H9 (cell line): Measurements from ENCODE around the gene TEX52. TPM values are rescaled to one million over a fixed set of nuclear protein-coding genes. Genes with fewer than 3 reads are reported as not detected.

Source experiments
- DNase-seq: peaks from one replicate; pipeline ENCODE4 v3.0.0-alpha.2; 2017
- H2AFZ ChIP-seq: one replicate; pipeline ENCODE4 v1.6.1; 2013; ENCODE audit warnings: mild to moderate bottlenecking, low read length, control low read depth, moderate library complexity
- H2AK5ac ChIP-seq: 2 replicates; pipeline ENCODE4 v1.6.1; 2013; ENCODE audit warnings: low read length, control low read depth, mixed read lengths; ENCODE audit not compliant: insufficient read length
- H2BK120ac ChIP-seq: one replicate; pipeline ENCODE4 v1.6.1; 2013; ENCODE audit warnings: low read depth, mild to moderate bottlenecking, low read length, control low read depth, inconsistent platforms; ENCODE audit not compliant: poor library complexity, severe bottlenecking
- H2BK12ac ChIP-seq: 2 replicates; pipeline ENCODE4 v1.6.1; 2013; ENCODE audit warnings: low read length, control low read depth, mixed read lengths, low read depth; ENCODE audit not compliant: insufficient read length
- H2BK15ac ChIP-seq: 2 replicates; pipeline ENCODE4 v1.6.1; 2013; ENCODE audit warnings: low read depth, low read length, control low read depth
- H2BK20ac ChIP-seq: one replicate; pipeline ENCODE4 v1.6.1; 2013; ENCODE audit warnings: low read depth, mild to moderate bottlenecking, low read length, control low read depth, inconsistent platforms; ENCODE audit not compliant: poor library complexity, severe bottlenecking
- H2BK5ac ChIP-seq: 2 replicates; pipeline ENCODE4 v1.6.1; 2013; ENCODE audit warnings: low read length, control low read depth, mixed read lengths; ENCODE audit not compliant: insufficient read length
- H3K14ac ChIP-seq: 2 replicates; pipeline ENCODE4 v1.6.1; 2013; ENCODE audit warnings: low read length, control low read depth; ENCODE audit not compliant: insufficient read depth
- H3K18ac ChIP-seq: 2 replicates; pipeline ENCODE4 v1.6.1; 2013; ENCODE audit warnings: low read depth, mild to moderate bottlenecking, mixed read lengths, low read length, control low read depth; ENCODE audit not compliant: insufficient read length
- H3K23ac ChIP-seq: 2 replicates; pipeline ENCODE4 v1.6.1; 2013; ENCODE audit warnings: low read length, control low read depth, mixed read lengths, low read depth; ENCODE audit not compliant: insufficient read length
- H3K23me2 ChIP-seq: 2 replicates; pipeline ENCODE4 v1.6.1; 2013; ENCODE audit warnings: low read depth, mild to moderate bottlenecking, mixed read lengths, low read length, control low read depth; ENCODE audit not compliant: insufficient read length, poor library complexity, severe bottlenecking
- H3K27ac ChIP-seq: 2 replicates; pipeline ENCODE4 v1.5.1; 2013; ENCODE audit warnings: low read length, control low read depth, mixed read lengths, low read depth; ENCODE audit not compliant: insufficient read length
- H3K27me3 ChIP-seq: 2 replicates; pipeline ENCODE4 v1.6.1; 2013; ENCODE audit warnings: low read length, control low read depth, inconsistent platforms; ENCODE audit not compliant: insufficient read depth
- H3K4ac ChIP-seq: 2 replicates; pipeline ENCODE4 v1.6.1; 2013; ENCODE audit warnings: low read depth, mild to moderate bottlenecking, control low read depth, inconsistent platforms, low read length, moderate library complexity
- H3K4me1 ChIP-seq: 2 replicates; pipeline ENCODE4 v1.6.1; 2013; ENCODE audit warnings: low read length, control low read depth, inconsistent platforms; ENCODE audit not compliant: insufficient read depth
- H3K4me2 ChIP-seq: 2 replicates; pipeline ENCODE4 v1.6.1; 2013; ENCODE audit warnings: low read length, control low read depth, mixed read lengths; ENCODE audit not compliant: insufficient read length, insufficient read depth
- H3K56ac ChIP-seq: 2 replicates; pipeline ENCODE4 v1.6.1; 2013; ENCODE audit warnings: low read depth, mild to moderate bottlenecking, mixed read lengths, low read length, control low read depth; ENCODE audit not compliant: insufficient read length
- H3K79me1 ChIP-seq: 2 replicates; pipeline ENCODE4 v1.6.1; 2013; ENCODE audit warnings: low read depth, mild to moderate bottlenecking, moderate library complexity, low read length, control low read depth, inconsistent platforms; ENCODE audit not compliant: insufficient read depth, poor library complexity, severe bottlenecking
- H3K79me2 ChIP-seq: 2 replicates; pipeline ENCODE4 v1.6.1; 2013; ENCODE audit warnings: low read length, control low read depth, inconsistent platforms; ENCODE audit not compliant: insufficient read depth
- H3K9ac ChIP-seq: 2 replicates; pipeline ENCODE4 v1.6.1; 2013; ENCODE audit warnings: low read length, control low read depth, mixed read lengths; ENCODE audit not compliant: insufficient read length; ENCODE audit errors: extremely low read depth
- H3K9me3 ChIP-seq: one replicate; pipeline ENCODE4 v1.6.1; 2013; ENCODE audit warnings: low read depth, low read length, inconsistent platforms; ENCODE audit not compliant: control insufficient read depth
- H3T11ph ChIP-seq: one replicate; pipeline ENCODE4 v1.6.1; 2013; ENCODE audit warnings: mild to moderate bottlenecking, low read length, control low read depth, inconsistent platforms
- H4K20me1 ChIP-seq: one replicate; pipeline ENCODE4 v1.6.1; 2013; ENCODE audit not compliant: control insufficient read depth, insufficient read length, insufficient read depth
- H4K5ac ChIP-seq: 2 replicates; pipeline ENCODE4 v1.6.1; 2013; ENCODE audit warnings: low read depth, mild to moderate bottlenecking, mixed read lengths, low read length, control low read depth; ENCODE audit not compliant: insufficient read length
- H4K8ac ChIP-seq: replicated peaks from 2 replicates; pipeline ENCODE4 v1.6.1; 2013; ENCODE audit warnings: low read length, control low read depth, mixed read lengths, low read depth; ENCODE audit not compliant: insufficient read length
- H4K91ac ChIP-seq: 2 replicates; pipeline ENCODE4 v1.6.1; 2013; ENCODE audit warnings: low read depth, mild to moderate bottlenecking, moderate library complexity, mixed read lengths, low read length, control low read depth; ENCODE audit not compliant: insufficient read length
- H3K27ac Mint-ChIP-seq, 3 experiments: 2 replicates in 2 of 3; 3 replicates in 1 of 3; pipeline ENCODE4 v1.8.0; 2020 to 2021; ENCODE audit warnings: mixed read lengths in 3 of 3, mild to moderate bottlenecking in 1 of 3, moderate library complexity in 1 of 3
- H3K27me3 Mint-ChIP-seq: 2 replicates; pipeline ENCODE4 v1.8.0; 2021; ENCODE audit warnings: low read depth, mild to moderate bottlenecking, moderate library complexity, mixed read lengths
- H3K36me3 Mint-ChIP-seq, 3 experiments: 2 replicates in 2 of 3; 3 replicates in 1 of 3; pipeline ENCODE4 v1.8.0; 2020 to 2021; ENCODE audit warnings: low read depth in 3 of 3, mixed read lengths in 3 of 3; ENCODE audit not compliant: insufficient read depth in 1 of 3
- H3K4me1 Mint-ChIP-seq, 2 experiments: 2 replicates each; pipeline ENCODE4 v1.8.0; 2020; ENCODE audit warnings: mixed read lengths in 2 of 2
- H3K4me3 Mint-ChIP-seq, 2 experiments: 2 replicates in 1 of 2; 3 replicates in 1 of 2; pipeline ENCODE4 v1.8.0; 2020 to 2021; ENCODE audit warnings: mild to moderate bottlenecking in 2 of 2, mixed read lengths in 2 of 2, moderate library complexity in 1 of 2
- H3K9me3 Mint-ChIP-seq, 2 experiments: 2 replicates in 1 of 2; 3 replicates in 1 of 2; pipeline ENCODE4 v1.8.0; 2020; ENCODE audit warnings: mild to moderate bottlenecking in 2 of 2, mixed read lengths in 2 of 2, moderate library complexity in 1 of 2
- WGBS: extraction: QIAGEN DNeasy Blood & Tissue Kit; methylation state at CpG from one replicate; pipeline ENCODE4 v1.1.7; 2013; ENCODE audit warnings: missing lambda C conversion rate, low lambda C conversion rate, mixed read lengths; ENCODE audit not compliant: insufficient read length; ENCODE audit errors: extremely low coverage; 5-methylcytosine and 5-hydroxymethylcytosine counted together
- total RNA-seq: library from RNA; stranded (reverse); gene quantifications from 2 replicates; pipeline ENCODE4 v1.2.1, GENCODE V29; 2021
- TF ChIP-seq, protein P1 (sequence below): fragments of 200-600 bp; sonication (generic); conservative IDR thresholded peaks from 3 replicates; pipeline ENCODE4 v1.8.0; 2021; ENCODE audit warnings: antibody characterized with exemption, mild to moderate bottlenecking

The TEX52 gene
- total RNA-seq, 1 experiment from 2014 or later: 0.20 TPM

DNA sequence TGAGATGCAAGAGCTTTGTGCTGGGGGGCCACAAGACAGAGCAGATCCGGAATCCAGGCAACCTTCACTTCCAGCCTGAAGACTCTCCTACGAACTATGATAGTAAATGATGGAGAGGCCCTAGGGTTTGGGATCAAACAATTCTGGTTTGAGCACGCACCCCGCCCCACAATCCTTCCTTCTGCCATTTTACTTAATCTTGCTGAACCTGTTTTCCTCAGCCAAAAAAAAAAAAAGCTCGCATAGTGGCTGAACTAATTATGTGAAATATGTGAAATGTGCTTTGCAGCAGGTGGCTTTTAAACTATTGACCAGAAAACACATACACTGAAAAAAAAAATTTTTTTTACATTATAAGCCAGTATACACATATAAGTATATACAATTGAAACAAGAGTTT lies 45.0 kb downstream of the TEX52 start:
- no peak overlapping the region for H3K4me2 ChIP-seq
- H2AFZ ChIP-seq: no peak overlapping the region
- no peak overlapping the region for H4K91ac ChIP-seq
- H2BK5ac ChIP-seq: no peak overlapping the region
- H3K14ac ChIP-seq: no peak overlapping the region
- Mint-ChIP-seq H3K36me3 (peaks cover 4 to 23% (median 5%) of the 10 kb centered on the region in 3 experiments; a peak in 6 of 7 replicates), H3K9me3 (no peaks in the 10 kb centered on the region; a peak in 1 of 5 replicates), H3K27me3 (no peaks in the 10 kb centered on the region; the same call in 1 of the 2 replicates), H3K4me1 (peaks cover 13 to 14% of the 10 kb centered on the region in 2 experiments), H3K4me3 (0 out of 5 replicates have a peak overlapping the region, but pooled peaks of 1 of the 2 experiments have one; percentile 16), H3K27ac (peak overlapping the region in 2 of 3 experiments; percentile 21 to 34; a peak in 3 of 7 replicates)
- H3K9me3 ChIP-seq: no peaks in the 10 kb centered on the region
- no peak overlapping the region for H3K56ac ChIP-seq
- H3K4me1 ChIP-seq: no peaks in the 10 kb centered on the region
- no peaks in the 10 kb centered on the region for H3K23me2 ChIP-seq
- H2BK15ac ChIP-seq: no peak overlapping the region
- no CpG with 5 or more reads among the region's 5 CpGs for WGBS
- no peaks in the 10 kb centered on the region for H3K79me2 ChIP-seq
- no peaks in the 10 kb centered on the region for H3K79me1 ChIP-seq
- no peak for DNase-seq
- no peak overlapping the region for H2AK5ac ChIP-seq
- H3K9ac ChIP-seq: no peak overlapping the region
- no peak overlapping the region for H3K4ac ChIP-seq
- no peaks in the 10 kb centered on the region for H4K20me1 ChIP-seq
- H3K27me3 ChIP-seq: no peaks in the 10 kb centered on the region
- H3K23ac ChIP-seq: no peak overlapping the region
- no peak overlapping the region for H4K5ac ChIP-seq
- no peak overlapping the region for H2BK12ac ChIP-seq
- H4K8ac ChIP-seq: no peak overlapping the region
- no peak overlapping the region for H3K18ac ChIP-seq
- H2BK20ac ChIP-seq: no peak overlapping the region
- no peak overlapping the region for H2BK120ac ChIP-seq
- H3T11ph ChIP-seq: no peak overlapping the region
- TF ChIP-seq, protein P1, sequence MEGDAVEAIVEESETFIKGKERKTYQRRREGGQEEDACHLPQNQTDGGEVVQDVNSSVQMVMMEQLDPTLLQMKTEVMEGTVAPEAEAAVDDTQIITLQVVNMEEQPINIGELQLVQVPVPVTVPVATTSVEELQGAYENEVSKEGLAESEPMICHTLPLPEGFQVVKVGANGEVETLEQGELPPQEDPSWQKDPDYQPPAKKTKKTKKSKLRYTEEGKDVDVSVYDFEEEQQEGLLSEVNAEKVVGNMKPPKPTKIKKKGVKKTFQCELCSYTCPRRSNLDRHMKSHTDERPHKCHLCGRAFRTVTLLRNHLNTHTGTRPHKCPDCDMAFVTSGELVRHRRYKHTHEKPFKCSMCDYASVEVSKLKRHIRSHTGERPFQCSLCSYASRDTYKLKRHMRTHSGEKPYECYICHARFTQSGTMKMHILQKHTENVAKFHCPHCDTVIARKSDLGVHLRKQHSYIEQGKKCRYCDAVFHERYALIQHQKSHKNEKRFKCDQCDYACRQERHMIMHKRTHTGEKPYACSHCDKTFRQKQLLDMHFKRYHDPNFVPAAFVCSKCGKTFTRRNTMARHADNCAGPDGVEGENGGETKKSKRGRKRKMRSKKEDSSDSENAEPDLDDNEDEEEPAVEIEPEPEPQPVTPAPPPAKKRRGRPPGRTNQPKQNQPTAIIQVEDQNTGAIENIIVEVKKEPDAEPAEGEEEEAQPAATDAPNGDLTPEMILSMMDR: no peak
- no peak overlapping the region for H3K27ac ChIP-seq
